GM18519 (cell line): ENCODE data around the gene C4orf33.
"Not testable (repeated sequence)": the region's sequence is repeated elsewhere in the genome, so short reads cannot be mapped to it uniquely, and the experiment has no call there.

Experiments
- ATAC-seq: cut with Tn5 transposase; IDR thresholded peaks from one replicate; pipeline ENCODE4 v1.9.1; 2021; ENCODE audit warnings: mild to moderate bottlenecking, moderate library complexity; ENCODE audit not compliant: unreplicated experiment, low FRiP score

The C4orf33 gene

GRCh38 chr4:129117705-129118104 lies 21.8 kb downstream of the C4orf33 start:
- ATAC-seq, result no peak

DNA sequence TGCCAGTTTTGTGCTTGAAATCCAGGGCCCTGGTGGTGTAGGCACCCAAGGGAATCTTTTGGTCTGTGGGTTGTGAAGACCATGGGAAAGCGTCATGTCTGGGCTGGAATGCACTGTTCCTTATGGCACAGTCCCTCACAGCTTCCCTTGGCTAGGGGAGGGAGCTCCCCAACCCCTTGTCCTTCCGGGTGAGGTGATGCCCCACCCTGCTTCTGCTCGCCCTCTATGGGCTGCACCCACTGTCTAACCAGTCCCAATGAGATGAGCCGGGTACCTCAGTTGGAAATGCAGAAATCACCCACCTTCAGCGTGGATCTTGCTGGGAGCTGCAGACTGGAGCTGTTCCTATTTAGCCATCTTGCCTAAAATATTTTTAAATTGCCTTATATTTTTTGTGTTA lies 30.7 kb downstream of the C4orf33 start:
- not testable (repeated sequence) for ATAC-seq

GRCh38 chr4:129129143-129129542 lies 33.2 kb downstream of the C4orf33 start:
- no peak for ATAC-seq

DNA sequence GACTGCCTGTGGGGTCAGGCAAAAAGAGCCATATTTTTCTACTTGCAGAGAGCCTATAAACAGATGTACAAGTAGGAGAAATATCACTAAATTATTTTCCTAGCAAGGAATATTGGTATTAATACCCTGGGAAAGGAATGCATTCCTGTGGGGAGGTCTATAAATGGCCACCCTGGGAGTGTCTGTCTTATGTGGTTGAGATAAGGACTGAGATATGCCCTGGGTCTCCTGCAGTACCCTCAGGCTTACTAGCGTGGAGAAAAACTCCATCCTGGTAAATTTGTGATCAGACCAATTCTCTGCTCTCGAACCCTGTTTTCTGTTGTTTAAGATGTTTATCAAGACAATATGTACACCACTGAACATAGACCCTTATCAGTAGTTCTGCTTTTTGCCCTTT lies 35.4 kb downstream of the C4orf33 start:
- no peak for ATAC-seq

GRCh38 chr4:129136433-129136832 lies 40.5 kb downstream of the C4orf33 start:
- ATAC-seq, result no peak

DNA sequence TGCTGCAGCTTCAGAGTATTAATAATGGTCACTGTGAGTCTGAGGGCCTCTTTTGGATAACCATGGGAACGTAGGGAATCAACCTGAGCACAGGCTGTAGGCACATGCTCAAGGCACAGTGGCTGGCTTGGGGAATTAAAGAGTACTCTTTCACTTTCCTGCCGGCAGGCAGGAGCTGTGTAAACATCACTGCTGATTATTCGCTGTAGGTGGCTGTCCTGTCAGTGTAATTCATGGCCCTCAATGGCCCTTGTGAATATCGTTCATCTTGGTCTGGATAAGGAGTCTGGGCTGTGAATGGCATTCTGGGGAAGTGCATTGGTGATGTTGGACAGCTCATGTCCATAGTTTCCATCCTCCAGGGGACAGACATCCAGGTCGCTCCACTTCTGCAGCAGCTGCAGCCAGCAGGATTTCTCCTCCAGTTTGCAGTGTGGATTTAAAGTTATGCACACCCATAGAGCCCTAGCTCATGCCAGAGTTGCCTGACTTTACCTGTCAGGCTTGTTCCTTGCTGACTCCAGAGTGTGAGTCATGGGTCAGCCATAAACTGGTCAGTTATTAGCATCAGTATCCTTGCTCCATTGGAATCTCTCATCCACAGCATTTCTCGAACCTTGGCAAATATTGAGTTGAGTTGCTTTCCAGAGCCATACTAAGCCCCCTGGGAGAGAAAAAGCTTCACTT lies 43.0 kb downstream of the C4orf33 start:
- ATAC-seq, result no peak

DNA sequence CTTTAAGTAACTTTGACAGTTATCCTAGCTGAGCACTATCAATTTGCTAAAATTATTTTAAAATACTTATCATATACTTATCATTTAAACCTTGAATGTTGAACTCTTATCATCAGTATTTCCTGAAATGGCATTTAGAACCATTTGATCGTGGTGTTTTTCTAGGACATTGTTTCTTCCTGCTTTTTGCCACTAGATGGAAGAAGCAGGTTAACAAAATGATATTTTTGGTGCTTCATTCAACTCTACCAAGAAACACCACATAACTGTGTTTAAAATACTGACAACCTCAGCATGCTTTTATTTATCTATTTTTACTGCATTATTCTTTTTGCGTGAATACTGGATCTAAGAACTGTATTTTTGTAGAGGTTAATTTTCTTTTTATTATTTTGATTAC lies 44.6 kb downstream of the C4orf33 start:
- no peak for ATAC-seq

DNA sequence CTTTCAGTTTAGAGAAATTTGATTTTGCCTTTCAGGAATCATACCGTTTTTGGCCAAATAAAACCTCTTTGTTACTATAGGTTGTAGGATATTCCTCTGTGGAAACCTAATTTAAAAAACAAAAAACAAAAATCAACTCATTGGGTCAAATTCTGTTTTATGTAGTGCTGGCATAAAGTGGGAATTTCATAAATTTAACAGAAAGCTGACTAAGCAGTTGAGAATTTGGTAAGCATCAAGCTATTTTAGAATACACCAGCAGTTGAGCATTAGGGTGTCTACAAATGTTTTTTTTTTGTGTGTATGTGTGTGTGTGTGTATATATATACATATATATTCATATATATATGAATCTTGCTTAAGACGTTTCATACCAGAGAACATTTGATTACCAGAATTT lies 47.4 kb downstream of the C4orf33 start:
- ATAC-seq, result no peak

DNA sequence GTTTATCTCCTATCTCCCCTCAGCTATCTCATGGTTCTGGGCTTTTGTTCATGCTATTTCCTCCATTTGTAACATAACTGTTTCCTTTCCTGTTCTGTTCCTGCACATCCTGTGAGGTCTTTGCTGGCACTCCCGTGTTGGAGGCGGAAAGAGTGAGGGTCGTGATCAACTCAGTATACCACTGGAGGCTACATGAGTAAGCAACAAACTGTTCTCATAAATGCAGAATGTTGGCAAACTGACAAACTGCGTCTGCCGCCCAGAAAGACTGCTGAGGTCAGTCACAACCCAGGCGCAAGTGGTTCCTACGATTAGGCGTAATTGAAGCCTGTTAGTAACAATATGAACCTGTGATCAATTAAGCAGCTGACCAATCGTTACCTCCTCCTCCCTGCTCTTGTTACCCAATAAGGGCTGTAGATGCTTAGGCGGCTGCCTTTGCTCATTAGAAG lies 48.8 kb downstream of the C4orf33 start:
- ATAC-seq, result no peak

GRCh38 chr4:129145222-129145730 lies 49.3 kb downstream of the C4orf33 start:
- ATAC-seq, result no peak

DNA sequence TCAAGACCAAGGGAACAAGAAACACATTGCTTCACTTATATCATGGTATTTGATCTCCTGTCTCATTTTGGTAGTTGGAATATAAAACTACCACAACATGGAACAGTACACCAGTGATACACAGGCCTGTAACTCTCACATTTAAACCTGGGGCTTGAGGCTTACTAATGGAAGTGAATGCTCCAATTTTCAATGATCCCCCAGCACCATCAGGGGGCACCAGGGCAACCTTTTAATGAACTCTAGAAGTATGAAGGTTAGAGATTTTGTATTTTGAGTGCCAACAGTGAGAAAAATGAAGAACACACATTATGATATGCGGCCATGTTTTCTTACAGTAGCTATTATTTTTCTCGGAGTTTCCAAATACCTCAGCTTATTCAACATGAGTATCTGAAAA lies 50.7 kb downstream of the C4orf33 start:
- ATAC-seq, result no peak

GRCh38 chr4:129148892-129149291 lies 52.9 kb downstream of the C4orf33 start:
- no peak for ATAC-seq

DNA sequence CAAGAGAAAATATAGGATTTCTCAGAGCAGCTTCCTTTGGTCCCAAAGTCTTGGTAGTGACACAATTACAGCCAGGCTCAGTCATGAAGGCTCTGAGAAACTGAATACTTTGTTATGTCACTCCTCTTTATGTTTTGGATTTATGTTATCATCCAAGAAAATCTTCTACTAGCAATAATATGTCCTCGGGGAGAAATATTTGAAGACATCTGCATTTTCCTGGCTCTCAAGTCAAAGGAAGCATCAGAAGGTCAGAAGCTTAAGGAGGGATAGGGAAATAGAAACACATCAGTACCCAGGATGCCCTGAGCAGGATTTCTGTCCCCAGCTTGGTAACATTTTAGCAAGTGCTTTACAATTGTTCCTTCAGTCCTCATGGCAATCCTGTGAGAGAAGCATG lies 54.0 kb downstream of the C4orf33 start:
- no peak for ATAC-seq

DNA sequence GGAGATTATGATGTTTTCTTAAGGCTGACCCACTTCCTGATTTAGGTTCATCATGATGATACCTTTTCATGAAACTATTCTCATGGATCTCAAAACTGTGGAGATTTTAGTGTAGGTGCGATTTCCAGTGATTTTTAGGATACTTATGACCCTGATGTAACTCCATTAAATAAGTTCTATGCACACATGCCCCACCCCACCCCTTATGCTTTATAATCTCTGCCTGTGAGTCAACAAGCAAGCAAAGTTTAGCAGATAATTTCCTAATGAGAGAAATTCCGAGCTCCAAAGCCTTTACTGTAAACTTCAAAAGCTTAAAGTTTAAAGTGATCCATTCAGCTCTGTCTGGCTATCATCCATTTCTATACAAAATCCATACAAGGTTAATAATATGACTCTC lies 56.4 kb downstream of the C4orf33 start:
- no peak for ATAC-seq

DNA sequence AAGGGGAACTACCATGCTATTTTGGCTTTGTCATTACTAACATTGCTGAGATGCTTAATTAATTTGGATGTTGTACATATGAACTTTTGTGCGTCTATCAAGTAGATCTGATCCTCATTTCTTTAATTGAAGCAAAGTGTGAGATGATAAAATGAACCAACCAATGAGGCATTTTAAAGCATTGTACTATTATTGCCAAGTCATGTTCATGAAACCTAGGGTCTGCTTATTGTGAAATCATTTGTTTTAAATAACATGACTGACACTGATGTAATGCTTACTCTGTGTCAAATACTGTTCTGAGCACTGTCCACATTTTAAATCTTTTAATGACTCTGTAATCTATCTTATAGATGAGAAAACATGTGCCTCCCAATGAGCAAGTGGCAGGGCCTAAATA lies 57.7 kb downstream of the C4orf33 start:
- ATAC-seq, result no peak

GRCh38 chr4:129162450-129162849 lies 66.5 kb downstream of the C4orf33 start:
- ATAC-seq, result no peak

- no peak for ATAC-seq
Measured at GRCh38 chr4:129163427-129163826, 67.5 kb downstream of the C4orf33 start.

GRCh38 chr4:129164243-129164642 lies 68.3 kb downstream of the C4orf33 start:
- no peak for ATAC-seq
